SJCRH30 (cell line): ENCODE measurements around the gene ACTL9. TPM values are rescaled to one million over a fixed set of nuclear protein-coding genes. Genes with fewer than 3 reads are reported as not detected.
A peak's percentile ranks its signal among the peaks of the same experiment; 100 is the strongest.

Experiments
- DNase-seq, 2 experiments: peaks; one replicate each; pipeline ENCODE4 v3.0.0-alpha.2; 2015 to 2020
- H3K27ac ChIP-seq: fragments of 250-450 bp; sonication (Bioruptor Pico); 2 replicates; pipeline ENCODE4 v1.5.1; 2020; ENCODE audit warnings: mild to moderate bottlenecking, moderate library complexity
- H3K27me3 ChIP-seq: fragments of 250-450 bp; sonication (Bioruptor Pico); 2 replicates; pipeline ENCODE4 v1.5.1; 2020; ENCODE audit warnings: mild to moderate bottlenecking, moderate library complexity
- H3K36me3 ChIP-seq: fragments of 250-450 bp; sonication (Bioruptor Pico); 2 replicates; pipeline ENCODE4 v1.5.1; 2020; ENCODE audit warnings: mild to moderate bottlenecking, moderate library complexity
- H3K4me1 ChIP-seq: fragments of 250-450 bp; sonication (Bioruptor Pico); 2 replicates; pipeline ENCODE4 v1.5.1; 2020; ENCODE audit warnings: mild to moderate bottlenecking, moderate library complexity
- H3K4me3 ChIP-seq: fragments of 250-450 bp; sonication (Bioruptor Pico); 2 replicates; pipeline ENCODE4 v1.5.1; 2020; ENCODE audit warnings: mild to moderate bottlenecking, moderate library complexity
- H3K9me3 ChIP-seq: fragments of 250-450 bp; sonication (Bioruptor Pico); replicated peaks from 2 replicates; pipeline ENCODE4 v1.5.1; 2020; ENCODE audit warnings: mild to moderate bottlenecking, moderate library complexity
- total RNA-seq: library from RNA; depleted of rRNA; stranded (reverse); fragments of >200 nt; shearing (Covaris generic); gene quantifications from 2 replicates; pipeline ENCODE4 v1.2.3, GENCODE V29; 2014; rRNA removed

ACTL9 gene
- total RNA-seq, 1 experiment from 2014 or later, result not detected

GRCh38 chr19:8673276-8673891, 25.2 kb downstream of the ACTL9 start:
- no peaks in the 10 kb centered on the region for H3K36me3 ChIP-seq
- no peak overlapping the region for H3K27ac ChIP-seq
- no peaks in the 10 kb centered on the region for H3K9me3 ChIP-seq
- DNase-seq, result no peak
- H3K4me3 ChIP-seq, result no peak overlapping the region
- H3K27me3 ChIP-seq, result no peaks in the 10 kb centered on the region
- no peaks in the 10 kb centered on the region for H3K4me1 ChIP-seq

GRCh38 chr19:8666814-8667405, 31.7 kb downstream of the ACTL9 start:
- Histone ChIP-seq H3K27ac (no peak overlapping the region), H3K36me3 (no peaks in the 10 kb centered on the region), H3K27me3 (no peaks in the 10 kb centered on the region), H3K4me3 (no peak overlapping the region), H3K9me3 (no peaks in the 10 kb centered on the region), H3K4me1 (no peaks in the 10 kb centered on the region)
- DNase-seq, result no peak

- H3K27me3 ChIP-seq, result no peaks in the 10 kb centered on the region
- H3K4me1 ChIP-seq, result no peaks in the 10 kb centered on the region
- no peaks in the 10 kb centered on the region for H3K36me3 ChIP-seq
- H3K4me3 ChIP-seq, result no peak overlapping the region
- no peak for DNase-seq
- no peak overlapping the region for H3K27ac ChIP-seq
- H3K9me3 ChIP-seq, result no peaks in the 10 kb centered on the region
Observed at GRCh38 chr19:8665468-8666213, 33.0 kb downstream of the ACTL9 start.

DNA sequence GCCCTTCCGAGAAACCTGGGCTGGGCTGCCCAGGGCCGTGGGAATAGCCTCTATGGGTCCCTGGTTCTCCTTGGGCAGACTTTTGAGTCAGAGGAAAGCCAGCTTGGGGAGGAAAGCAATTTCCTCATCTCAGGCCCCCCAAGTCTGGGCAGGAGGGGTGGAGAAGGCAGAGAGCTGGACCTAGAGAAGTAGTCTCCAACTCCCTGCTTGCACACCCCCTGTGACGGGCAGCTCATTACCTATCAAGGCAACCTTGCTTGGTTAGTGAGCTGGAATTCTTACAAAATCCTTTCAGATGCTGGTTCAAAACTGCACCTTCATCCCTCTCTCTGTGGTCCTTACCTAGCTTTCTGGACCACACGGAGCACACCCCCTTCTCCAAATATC, 33.9 kb downstream of the ACTL9 start:
- no peak for DNase-seq
- Histone ChIP-seq H3K27ac (no peak overlapping the region), H3K4me1 (no peaks in the 10 kb centered on the region)

DNA sequence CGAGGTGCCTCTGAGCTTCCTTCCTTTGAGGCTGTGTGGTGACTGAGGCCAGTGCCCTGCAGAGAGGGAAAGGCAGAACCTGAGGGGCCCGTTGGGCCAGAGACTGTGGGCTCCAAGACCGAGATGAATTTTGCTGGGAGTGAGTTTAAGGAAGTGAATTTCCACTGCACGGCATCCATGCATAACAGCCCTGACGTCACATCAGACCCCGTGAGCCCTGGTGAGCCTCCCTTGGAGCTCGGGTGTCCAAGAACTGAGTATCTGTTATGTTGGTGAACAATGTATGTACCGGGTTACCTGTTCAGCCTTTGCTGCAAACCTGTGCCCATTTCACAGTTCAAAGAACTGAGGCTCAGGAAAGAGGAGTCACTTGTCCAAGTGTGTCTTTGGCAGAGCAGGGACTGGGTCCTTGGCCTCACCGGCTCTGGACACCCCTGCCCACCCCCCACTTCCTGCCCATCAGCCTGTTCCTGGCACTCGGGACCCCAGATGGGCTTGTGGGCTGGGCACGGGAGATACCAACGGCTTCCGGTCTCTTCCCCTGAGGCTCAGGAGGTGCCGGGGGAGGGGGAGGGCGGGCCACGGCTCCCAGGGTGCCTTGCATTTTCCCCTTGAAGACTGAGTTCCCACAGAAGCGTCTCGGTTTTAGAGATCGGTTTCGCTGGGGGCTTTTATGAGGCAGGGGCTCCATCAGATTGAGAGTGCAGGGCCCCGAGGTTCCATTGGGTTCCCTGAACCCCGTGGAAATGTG, 34.5 kb downstream of the ACTL9 start:
- DNase-seq, result no peak
- Histone ChIP-seq H3K27ac (no peak overlapping the region), H3K36me3 (no peaks in the 10 kb centered on the region), H3K4me1 (no peaks in the 10 kb centered on the region), H3K9me3 (no peaks in the 10 kb centered on the region), H3K4me3 (no peak overlapping the region), H3K27me3 (no peaks in the 10 kb centered on the region)

More for the DNA sequence above, 33.9 kb downstream of the ACTL9 start:
- H3K27me3 ChIP-seq, result no peaks in the 10 kb centered on the region
- no peak overlapping the region for H3K4me3 ChIP-seq
- no peaks in the 10 kb centered on the region for H3K9me3 ChIP-seq
- no peaks in the 10 kb centered on the region for H3K36me3 ChIP-seq

DNA sequence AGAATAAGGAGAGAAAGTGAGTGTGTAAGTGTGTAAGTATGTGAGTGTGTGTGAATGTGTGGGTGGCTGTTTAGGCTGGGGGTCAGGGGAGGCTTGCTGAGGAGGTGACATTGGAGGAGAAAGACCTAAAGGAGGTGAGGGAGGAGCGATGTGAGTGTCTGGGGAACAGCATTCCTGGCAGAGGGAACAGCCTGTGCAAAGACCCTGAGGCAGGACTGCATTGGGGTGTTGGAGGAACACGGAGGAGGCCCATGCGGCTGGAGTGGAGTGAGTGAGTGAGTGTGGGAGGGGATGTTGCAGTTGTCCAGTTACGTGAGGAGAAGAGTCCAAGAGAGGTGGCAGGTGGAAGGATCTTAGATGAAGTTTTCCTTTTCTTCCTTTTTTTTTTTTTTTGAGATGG, 36.3 kb downstream of the ACTL9 start:
- no peaks in the 10 kb centered on the region for H3K36me3 ChIP-seq
- no peaks in the 10 kb centered on the region for H3K4me1 ChIP-seq
- no peaks in the 10 kb centered on the region for H3K9me3 ChIP-seq
- H3K27me3 ChIP-seq, result no peaks in the 10 kb centered on the region
- no peak for DNase-seq
- H3K27ac ChIP-seq, result no peak overlapping the region
- H3K4me3 ChIP-seq, result no peak overlapping the region

- Histone ChIP-seq H3K9me3 (no peaks in the 10 kb centered on the region), H3K4me3 (no peak overlapping the region), H3K27ac (no peak overlapping the region), H3K36me3 (no peaks in the 10 kb centered on the region), H3K4me1 (no peaks in the 10 kb centered on the region), H3K27me3 (no peaks in the 10 kb centered on the region)
- DNase-seq, result no peak
Observed at GRCh38 chr19:8659905-8660304, 38.7 kb downstream of the ACTL9 start.

GRCh38 chr19:8657869-8658268, 40.7 kb downstream of the ACTL9 start:
- Histone ChIP-seq H3K4me1 (no peaks in the 10 kb centered on the region), H3K27me3 (no peaks in the 10 kb centered on the region), H3K9me3 (no peaks in the 10 kb centered on the region), H3K4me3 (no peak overlapping the region), H3K27ac (no peak overlapping the region), H3K36me3 (no peaks in the 10 kb centered on the region)
- DNase-seq, result no peak

GRCh38 chr19:8655340-8655709, 43.3 kb downstream of the ACTL9 start:
- no peak overlapping the region for H3K4me3 ChIP-seq
- H3K9me3 ChIP-seq, result no peaks in the 10 kb centered on the region
- no peak overlapping the region for H3K27ac ChIP-seq
- H3K27me3 ChIP-seq, result no peaks in the 10 kb centered on the region
- DNase-seq, result no peak
- H3K4me1 ChIP-seq, result no peaks in the 10 kb centered on the region
- no peaks in the 10 kb centered on the region for H3K36me3 ChIP-seq

GRCh38 chr19:8654591-8655339, 43.8 kb downstream of the ACTL9 start:
- Histone ChIP-seq H3K27me3 (no peaks in the 10 kb centered on the region), H3K36me3 (no peaks in the 10 kb centered on the region), H3K4me1 (no peaks in the 10 kb centered on the region), H3K27ac (no peak overlapping the region), H3K9me3 (no peaks in the 10 kb centered on the region), H3K4me3 (no peak overlapping the region)
- peak; percentile 19 to 57 for DNase-seq

DNA sequence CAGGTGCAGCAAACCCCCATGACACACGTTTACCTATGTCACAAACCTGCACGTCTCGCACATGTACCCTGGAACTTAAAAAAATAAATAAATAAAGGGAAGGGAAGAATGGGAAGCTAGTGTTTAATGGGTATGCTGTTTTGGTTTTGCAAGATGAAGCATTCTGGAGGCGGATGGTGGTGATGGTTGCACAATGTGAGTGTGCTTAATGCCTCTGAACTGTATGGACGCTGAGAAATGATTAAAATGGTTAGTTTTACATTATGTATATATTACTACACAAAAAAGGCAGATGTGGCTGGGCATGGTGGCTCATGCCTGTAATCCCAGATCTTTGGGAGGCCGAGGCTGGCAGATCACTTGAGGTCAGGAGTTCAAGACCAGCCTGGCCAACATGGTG, 50.4 kb downstream of the ACTL9 start:
- no peaks in the 10 kb centered on the region for H3K27me3 ChIP-seq
- no peak for DNase-seq
- no peak overlapping the region for H3K27ac ChIP-seq
- no peaks in the 10 kb centered on the region for H3K9me3 ChIP-seq
- H3K36me3 ChIP-seq, result no peaks in the 10 kb centered on the region
- no peak overlapping the region for H3K4me3 ChIP-seq
- H3K4me1 ChIP-seq, result no peaks in the 10 kb centered on the region

Other genes with a start within 250 kb of the ACTL9 start
- gene PRAM1, start 196.2 kb downstream of the ACTL9 start, total RNA-seq, result not detected in 2 replicates
- gene ZNF414, start 184.6 kb downstream of the ACTL9 start, total RNA-seq, result 3.1 and 4.7 TPM in 2 replicates
- 0.04 TPM in 1 of 2 replicates, not detected in the other for gene MYO1F, start 121.4 kb downstream of the ACTL9 start, total RNA-seq
- gene ADAMTS10, start 88.1 kb downstream of the ACTL9 start, total RNA-seq, result not detected in 2 replicates
- not detected in 2 replicates for gene NFILZ, start 68.2 kb downstream of the ACTL9 start, total RNA-seq
- gene OR2Z1, start 22.8 kb upstream of the ACTL9 start, total RNA-seq, result not detected in 2 replicates
- gene ZNF558, start 133.5 kb upstream of the ACTL9 start, total RNA-seq, result 20.9 and 22.4 TPM in 2 replicates
- not detected in 2 replicates for gene MBD3L1, start 133.6 kb upstream of the ACTL9 start, total RNA-seq